HG03378 (cell line): ENCODE data around the gene SSNA1.

Experiments
- ATAC-seq: cut with Tn5 transposase; IDR thresholded peaks from one replicate; pipeline ENCODE4 v1.9.1; 2021; ENCODE audit warnings: mild to moderate bottlenecking, moderate library complexity; ENCODE audit not compliant: unreplicated experiment

The SSNA1 gene

DNA sequence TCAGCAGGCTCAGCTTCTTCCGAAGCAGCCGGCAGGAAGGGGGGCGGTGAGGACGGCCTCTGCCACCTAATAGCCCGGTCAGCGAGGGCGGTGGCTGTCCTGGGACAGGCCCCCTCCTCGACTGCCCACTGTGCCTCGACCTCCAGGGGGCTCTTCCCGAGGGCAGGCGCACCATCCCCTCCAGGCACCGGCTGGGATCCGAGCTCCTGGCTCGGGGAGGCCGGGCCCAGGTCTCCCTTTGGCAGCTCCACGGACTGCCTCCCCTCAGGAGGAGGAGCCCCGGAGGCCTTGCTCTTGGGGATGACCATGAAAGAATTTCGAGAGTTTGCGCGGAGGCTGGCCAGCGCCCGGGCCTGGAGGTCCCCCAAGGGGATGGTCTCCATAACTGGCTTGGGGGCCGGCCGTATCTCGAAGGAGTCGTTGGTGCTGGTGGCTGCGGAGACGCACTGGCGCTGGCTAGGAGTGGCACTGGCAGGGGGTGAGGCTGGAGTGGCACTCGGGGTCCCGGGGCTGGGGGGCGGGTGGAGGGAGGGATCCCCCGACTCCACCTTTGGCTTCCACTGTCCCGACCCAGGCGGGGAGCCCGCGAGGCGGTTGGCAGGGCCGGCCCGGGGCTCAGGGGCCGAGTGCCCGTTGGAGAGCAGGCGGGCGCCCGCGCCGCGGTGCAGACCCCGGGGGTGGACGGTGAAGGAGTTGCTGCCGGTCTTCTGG lies 11.1 kb downstream of the SSNA1 start:
- ATAC-seq: no peak

DNA sequence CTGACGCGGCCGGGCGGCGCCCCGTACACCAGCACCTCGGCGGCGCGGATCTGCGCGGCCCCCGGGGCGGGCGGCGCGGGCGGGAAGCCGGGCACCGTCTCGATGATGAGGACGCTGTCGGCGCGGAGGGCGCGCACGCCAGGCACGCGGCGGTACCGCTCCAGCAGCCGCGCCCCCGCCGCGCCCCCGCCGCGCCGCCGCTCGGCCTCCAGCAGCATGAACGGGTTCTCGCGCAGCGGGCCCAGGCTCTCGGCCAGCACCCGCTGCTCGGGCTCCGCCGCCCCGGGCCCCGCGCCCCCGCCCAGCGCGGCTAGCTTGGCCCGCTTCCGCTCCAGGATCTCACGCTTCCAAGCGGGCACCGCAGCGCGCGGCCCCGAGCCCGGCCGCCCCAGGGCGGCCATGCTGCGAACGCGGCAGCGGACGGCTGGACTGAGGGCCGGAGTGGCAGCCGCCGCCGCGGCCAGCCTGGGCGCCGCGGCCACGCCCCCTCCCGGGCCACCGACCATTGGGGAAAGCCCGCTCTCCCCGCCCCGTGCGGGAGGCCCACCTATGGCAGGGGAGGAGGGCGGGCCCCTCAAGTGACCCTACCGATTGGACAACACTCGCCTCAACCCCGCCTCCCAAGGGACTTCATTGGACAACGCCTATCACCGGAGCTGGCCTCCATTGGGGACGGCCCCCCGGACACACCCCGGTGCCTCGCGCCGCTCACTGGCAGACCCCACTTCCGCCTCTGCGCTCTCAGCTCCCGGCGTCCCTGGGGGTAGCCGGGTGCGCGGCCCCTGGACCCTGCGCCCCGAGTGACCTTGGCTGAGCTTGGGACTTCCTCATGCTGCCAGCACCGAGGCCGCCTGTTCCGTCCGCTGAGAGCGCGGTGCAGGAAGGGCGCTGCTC lies 12.1 kb downstream of the SSNA1 start, which contains the start of gene TPRN:
TSS of gene TPRN (minus strand) at position 431 of the 894 bp plus-strand sequence. CDS start at position 401, 30 bp downstream.
- peak; percentile 82 for ATAC-seq

GRCh38 chr9:137201205-137201868 lies 12.9 kb downstream of the SSNA1 start:
- ATAC-seq: no peak

DNA sequence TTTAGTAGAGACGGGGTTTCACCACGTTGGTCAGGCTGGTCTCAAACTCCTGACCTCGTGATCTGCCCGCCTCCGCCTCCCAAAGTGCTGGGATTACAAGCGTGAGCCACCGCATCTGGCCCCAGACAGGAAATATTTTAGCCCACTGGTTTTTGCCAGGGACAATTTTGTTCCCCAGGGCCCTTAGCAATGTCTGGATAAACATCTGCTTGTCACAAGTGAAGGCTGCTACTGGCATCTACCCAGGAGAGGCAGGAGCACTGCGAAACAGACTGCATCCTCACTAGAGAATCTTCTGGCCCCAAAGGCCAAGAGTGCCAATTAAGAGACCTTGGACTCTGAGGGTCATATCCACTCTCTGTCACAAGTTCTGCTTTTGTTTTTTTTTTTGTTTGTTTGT lies 14.5 kb downstream of the SSNA1 start:
- no peak for ATAC-seq

- no peak for ATAC-seq
Observed at GRCh38 chr9:137204731-137205125, 16.3 kb downstream of the SSNA1 start.

DNA sequence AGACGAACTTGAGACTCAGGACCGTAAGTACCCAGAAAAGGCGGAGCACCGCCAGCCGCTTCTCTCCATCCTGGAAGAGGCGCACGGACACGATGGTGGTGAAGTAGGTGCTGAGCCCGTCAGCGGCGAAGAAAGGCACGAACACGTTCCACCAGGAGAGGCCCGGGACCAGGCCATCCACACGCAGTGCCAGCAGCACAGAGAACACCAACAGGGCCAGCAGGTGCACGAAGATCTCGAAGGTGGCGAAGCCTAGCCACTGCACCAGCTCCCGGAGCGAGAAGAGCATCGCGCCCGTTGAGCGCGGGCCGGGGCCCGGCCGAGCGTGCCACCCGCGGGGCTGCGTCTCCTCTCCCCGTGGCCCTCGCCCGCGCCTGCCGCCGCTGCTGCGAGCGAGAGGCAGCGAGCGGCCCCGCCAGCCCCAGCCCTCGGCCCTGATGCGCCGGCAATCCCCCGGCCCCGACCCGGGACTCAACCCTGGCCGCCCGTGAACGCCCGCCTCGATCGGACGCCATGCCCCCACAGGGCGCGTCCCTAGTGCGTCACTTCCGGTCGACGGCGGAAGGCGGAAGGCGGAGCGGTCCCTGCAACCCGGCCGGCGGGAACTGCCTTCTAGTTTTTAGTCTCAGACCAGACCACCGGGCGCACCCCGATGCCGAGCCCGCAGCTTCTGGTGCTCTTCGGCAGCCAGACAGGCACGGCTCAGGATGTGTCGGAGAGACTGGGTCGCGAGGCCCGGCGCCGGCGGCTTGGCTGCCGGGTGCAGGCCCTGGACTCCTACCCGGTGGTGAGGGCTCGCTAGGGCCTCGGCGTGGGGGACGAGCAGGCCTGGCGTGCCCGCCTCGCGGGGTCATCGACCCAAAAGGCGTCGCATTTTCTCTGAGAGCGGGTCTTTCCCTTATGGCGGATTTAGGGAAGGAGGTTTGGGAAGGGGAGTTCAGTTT lies 16.9 kb downstream of the SSNA1 start, which contains the start of the genes NDOR1 and TMEM203:
TSS of gene NDOR1 (plus strand) at position 575 of the 944 bp plus-strand sequence. CDS start at position 653, 78 bp downstream.
TSS of gene TMEM203 (minus strand) at position 523 of the 944 bp plus-strand sequence. CDS start at position 289, 234 bp downstream.
- ATAC-seq: no peak

DNA sequence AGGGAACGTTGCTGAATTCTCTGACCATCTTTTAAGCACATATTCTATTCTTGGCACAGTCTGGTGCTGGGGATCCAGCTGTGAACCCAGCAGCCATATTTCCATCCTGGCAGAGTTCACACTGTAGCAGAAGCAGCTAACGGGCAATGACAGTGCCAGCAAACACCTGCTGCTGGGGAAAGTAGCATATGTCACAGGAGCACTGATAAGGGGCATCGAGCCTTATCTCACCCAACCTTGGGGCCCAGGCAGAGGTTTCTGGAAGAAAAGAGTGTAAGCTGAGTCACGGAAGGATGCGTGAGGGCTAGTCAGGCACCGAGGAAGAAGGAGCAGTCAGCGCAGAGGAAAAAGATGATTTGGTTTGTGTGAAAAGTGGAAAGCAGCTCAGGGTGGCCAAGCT lies 18.1 kb downstream of the SSNA1 start:
- ATAC-seq: no peak

- no peak for ATAC-seq
Observed at GRCh38 chr9:137211532-137211931, 23.1 kb downstream of the SSNA1 start.

- no peak for ATAC-seq
Observed at GRCh38 chr9:137212520-137212919, 24.0 kb downstream of the SSNA1 start.

- no peak for ATAC-seq
Observed at GRCh38 chr9:137213160-137214060, 24.9 kb downstream of the SSNA1 start.

- no peak for ATAC-seq
Observed at GRCh38 chr9:137214620-137215019, 26.1 kb downstream of the SSNA1 start.

DNA sequence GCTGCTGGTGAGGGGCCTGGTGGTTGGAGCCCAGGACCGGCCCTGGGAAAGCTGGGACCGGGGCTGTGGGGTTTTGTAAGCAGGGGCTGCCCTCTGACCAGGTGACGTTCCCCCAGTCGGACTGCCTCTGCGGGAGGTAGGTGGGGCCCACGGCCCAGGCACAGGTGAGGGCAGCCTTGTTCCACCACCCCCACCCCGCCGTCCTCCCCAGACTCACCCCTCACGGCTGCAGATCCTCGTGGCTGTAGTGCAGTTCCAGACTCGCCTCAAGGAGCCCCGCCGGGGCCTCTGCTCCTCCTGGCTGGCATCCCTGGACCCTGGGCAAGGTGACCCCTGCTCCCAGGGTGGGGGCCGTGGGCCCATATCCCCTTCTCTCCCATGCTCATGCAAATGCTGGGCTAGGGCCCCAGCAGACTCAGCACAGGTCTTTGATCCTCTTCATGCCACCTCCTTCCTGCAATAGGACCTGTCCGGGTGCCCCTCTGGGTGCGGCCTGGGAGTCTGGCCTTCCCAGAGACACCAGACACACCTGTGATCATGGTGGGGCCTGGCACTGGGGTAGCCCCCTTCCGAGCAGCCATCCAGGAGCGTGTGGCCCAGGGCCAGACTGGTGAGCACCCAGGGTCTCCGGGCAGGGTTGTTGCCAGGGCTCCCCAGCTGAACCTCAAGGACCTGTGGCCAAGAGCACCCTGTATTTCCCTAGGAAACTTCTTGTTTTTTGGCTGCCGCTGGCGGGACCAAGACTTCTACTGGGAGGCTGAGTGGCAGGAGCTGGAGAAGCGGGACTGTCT lies 26.9 kb downstream of the SSNA1 start:
- ATAC-seq: no peak

DNA sequence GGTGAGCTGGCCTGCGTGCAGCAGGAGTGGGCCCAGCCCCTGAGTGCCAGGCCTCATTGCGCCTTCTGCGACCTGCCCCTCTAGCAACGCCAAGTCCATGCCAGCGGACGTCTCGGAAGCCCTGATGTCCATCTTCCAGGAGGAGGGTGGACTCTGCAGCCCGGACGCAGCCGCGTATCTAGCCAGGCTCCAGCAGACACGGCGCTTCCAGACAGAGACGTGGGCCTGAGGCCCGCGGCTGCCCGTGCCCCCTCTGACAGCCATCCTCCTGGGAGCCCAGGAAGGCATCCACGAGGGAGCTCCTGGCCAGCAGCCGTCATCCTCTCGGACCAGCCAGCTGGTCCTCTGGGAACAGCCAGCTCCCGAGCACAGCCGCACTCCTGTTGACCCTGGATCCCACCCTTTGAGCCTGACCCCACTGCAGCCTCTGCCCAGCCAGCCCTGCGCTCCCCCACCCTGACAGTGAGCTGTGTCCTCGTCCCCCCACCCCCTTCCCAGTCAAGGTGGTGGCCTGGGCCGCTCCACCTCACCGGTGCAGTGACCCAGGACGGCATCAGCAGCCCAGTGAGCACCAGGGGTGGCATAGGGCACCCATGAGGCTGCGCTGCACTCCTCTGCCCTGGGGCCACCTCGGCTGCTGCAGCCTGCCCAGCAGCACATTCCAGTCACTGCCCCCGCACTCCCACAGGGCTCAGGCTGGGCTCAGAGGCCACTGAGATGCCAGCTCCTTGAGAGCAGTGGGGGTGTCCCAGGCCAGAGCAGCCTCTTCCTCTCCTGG lies 27.9 kb downstream of the SSNA1 start:
- no peak for ATAC-seq

DNA sequence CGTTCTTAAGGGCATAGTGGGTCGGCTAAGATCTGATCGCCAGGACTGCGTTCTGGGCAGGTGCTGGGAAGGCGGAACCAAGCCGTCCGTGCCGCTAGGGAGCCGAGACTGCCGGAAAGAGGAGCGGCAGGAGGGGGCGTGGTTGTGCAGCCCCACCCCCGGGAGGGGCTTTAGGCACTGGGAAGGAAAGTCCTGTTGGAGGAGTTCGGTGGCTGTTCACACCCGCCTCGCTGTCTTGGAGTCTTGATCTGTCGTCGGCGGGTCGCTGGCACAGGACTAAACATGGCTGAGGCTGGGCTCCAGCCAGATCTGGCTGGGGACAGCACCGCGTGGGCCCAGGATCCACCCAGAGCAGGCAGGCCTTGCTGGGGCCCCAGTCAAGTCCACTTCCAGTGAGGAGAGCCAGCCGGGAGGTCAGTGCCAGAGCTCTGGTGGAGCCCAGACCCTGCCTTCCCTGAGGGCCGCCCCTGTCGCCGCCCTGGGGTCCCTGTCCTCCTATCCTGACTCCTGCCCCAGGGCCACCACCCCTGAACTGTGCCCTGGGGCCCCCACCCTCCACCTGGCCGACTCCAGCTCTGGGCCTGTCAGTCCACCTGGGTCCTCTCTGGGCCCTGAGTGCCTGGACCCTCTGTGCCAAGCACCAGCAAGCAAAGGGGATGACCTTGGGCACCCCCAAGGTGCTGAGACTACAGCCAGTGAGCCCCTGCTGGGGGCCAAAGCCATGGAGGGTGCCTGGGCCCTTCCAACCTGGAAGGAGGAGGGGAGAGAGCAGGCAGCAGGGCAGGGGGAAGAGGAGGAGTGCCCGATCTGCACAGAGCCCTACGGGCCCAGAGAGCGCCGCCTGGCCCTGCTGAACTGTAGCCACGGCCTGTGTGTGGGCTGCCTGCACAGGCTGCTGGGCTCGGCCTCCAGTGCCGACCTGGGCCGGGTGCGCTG lies 29.1 kb downstream of the SSNA1 start:
- no peak for ATAC-seq

DNA sequence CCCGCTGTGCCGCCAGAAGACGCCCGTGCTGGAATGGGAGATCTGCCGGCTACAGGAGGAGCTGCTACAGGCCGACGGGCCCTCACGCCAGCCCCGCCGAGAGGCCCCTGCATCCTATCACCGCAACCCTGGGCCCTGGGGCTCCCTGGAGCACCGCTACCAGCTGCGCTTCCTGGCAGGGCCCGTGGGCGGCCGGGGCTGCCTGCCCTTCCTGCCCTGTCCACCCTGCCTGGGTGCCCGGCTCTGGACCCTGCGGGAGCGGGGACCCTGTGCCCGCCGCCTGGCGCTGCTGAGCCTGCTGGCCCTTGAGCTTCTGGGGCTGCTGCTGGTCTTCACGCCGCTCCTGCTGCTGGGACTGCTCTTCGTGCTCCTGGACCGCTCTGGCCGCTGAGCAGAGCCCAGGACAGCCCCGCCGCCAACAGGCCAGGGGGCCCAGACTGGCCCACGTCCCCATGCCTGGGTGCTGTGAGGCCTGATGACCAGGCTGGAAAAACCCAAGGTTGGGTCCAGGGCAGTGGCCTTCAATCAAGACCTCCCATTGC lies 29.8 kb downstream of the SSNA1 start:
- ATAC-seq: no peak

- no peak for ATAC-seq
Observed at GRCh38 chr9:137218754-137219271, 30.3 kb downstream of the SSNA1 start.
